HEK293 (cell line): ENCODE results near the gene TTC39C.

Experiments
- CTCF ChIP-seq: fragments of 450-650 bp; formaldehyde crosslinking; IDR thresholded peaks from 2 replicates; pipeline ENCODE4 v1.5.1; 2016; ENCODE audit warnings: missing biosample characterization, missing genetic modification characterization
- SP2 ChIP-seq: fragments of 450-650 bp; formaldehyde crosslinking; IDR thresholded peaks from 2 replicates; pipeline ENCODE4 v1.5.1; 2016; ENCODE audit warnings: missing biosample characterization, missing genetic modification characterization
- ZFP37 ChIP-seq: fragments of 450-650 bp; formaldehyde crosslinking; IDR thresholded peaks from 2 replicates; pipeline ENCODE4 v1.5.1; 2016; ENCODE audit warnings: missing biosample characterization, missing genetic modification characterization
- ZNF26 ChIP-seq: fragments of 450-650 bp; formaldehyde crosslinking; IDR thresholded peaks from 2 replicates; pipeline ENCODE4 v1.5.1; 2016; ENCODE audit warnings: missing biosample characterization, missing genetic modification characterization
- ZNF266 ChIP-seq: fragments of 450-650 bp; formaldehyde crosslinking; IDR thresholded peaks from 2 replicates; pipeline ENCODE4 v1.5.1; 2016; ENCODE audit warnings: missing biosample characterization, missing genetic modification characterization, low read depth

- TF ChIP-seq ZNF266 (tag by site-specific recombination) (no peak), CTCF (tag by site-specific recombination) (no peak), ZFP37 (tag by site-specific recombination) (no peak), SP2 (tag by site-specific recombination) (no peak), ZNF26 (tag by site-specific recombination) (no peak)
Measured at GRCh38 chr18:24054130-24054529, 39.6 kb downstream of the TTC39C start.
